Stomach (tissue), 9 donors: ENCODE data around the gene MKKS. TPM values are rescaled to one million over a fixed set of nuclear protein-coding genes. Genes with fewer than 3 reads are reported as not detected.

ENCODE experiments used
- DNase-seq, 2 donors: peaks; one replicate each; pipeline versions ENCODE4 v3.0.0 to v3.0.0-alpha.2; 2013 to 2019
- H3K27ac ChIP-seq, 5 donors: fragments of 200-600 bp in 4 of 5; sonication (generic) in 4 of 5; one replicate each; pipeline ENCODE4 v1.5.1; 2013 to 2019; ENCODE audit warnings: mild to moderate bottlenecking in 1 of 5, moderate library complexity in 1 of 5
- H3K27me3 ChIP-seq, 3 donors: fragments of 200-600 bp; sonication (generic); one replicate each; pipeline ENCODE4 v1.5.1; 2017 to 2019; ENCODE audit warnings: mixed run types in 1 of 3
- H3K36me3 ChIP-seq, 4 donors: fragments of 200-600 bp; sonication (generic); 1 replicate in 3 of 4; 2 replicates in 1 of 4; pipeline ENCODE4 v1.5.1; 2016 to 2019
- H3K4me1 ChIP-seq, 4 donors: fragments of 200-600 bp; sonication (generic); one replicate each; pipeline ENCODE4 v1.5.1; 2016 to 2019
- H3K4me3 ChIP-seq, 4 donors: fragments of 200-600 bp; sonication (generic) in 3 of 4; one replicate each; pipeline ENCODE4 v1.5.1; 2016 to 2019; ENCODE audit warnings: mild to moderate bottlenecking in 1 of 4
- H3K9me3 ChIP-seq, 4 donors: fragments of 200-600 bp; sonication (generic); one replicate each; pipeline ENCODE4 v1.5.1; 2016 to 2019
- EP300 ChIP-seq: sonication (generic); formaldehyde crosslinking; IDR thresholded peaks from one replicate; pipeline ENCODE4 v1.6.1; 2017; ENCODE audit warnings: antibody characterized with exemption
- POLR2A ChIP-seq, 4 donors: fragments of 450-650 bp; IDR thresholded peaks; one replicate each; pipeline ENCODE4 v1.6.1; 2016; ENCODE audit warnings: antibody characterized with exemption in 4 of 4, control low read depth in 2 of 4, mild to moderate bottlenecking in 1 of 4, moderate library complexity in 1 of 4
- POLR2AphosphoS5 ChIP-seq, 3 donors: sonication (generic); formaldehyde crosslinking; IDR thresholded peaks; one replicate each; pipeline ENCODE4 v1.6.1; 2016; ENCODE audit warnings: antibody characterized with exemption in 3 of 3
- WGBS, 5 donors: extraction: QIAGEN DNeasy Blood & Tissue Kit in 3 of 5; methylation state at CpG; one replicate each; pipeline versions ENCODE4 v1.1.5 to v1.1.7; 2013 to 2018; 5-methylcytosine and 5-hydroxymethylcytosine counted together
- intact Hi-C: fragments of 100-400 bp; cut with DNase I; formaldehyde crosslinking; loops from one replicate; pipeline ENCODE4 v1.15.1; 2023; ENCODE audit warnings: low total_unique reads
- polyA plus RNA-seq, 3 donors: library from polyadenylated mRNA; stranded (reverse); fragments of 200-250 nt; gene quantifications; one replicate each; pipeline ENCODE4 v1.2.3, GENCODE V29; 2013
- total RNA-seq, 5 donors: library from RNA; depleted of rRNA; stranded (reverse); fragments of >200 nt; gene quantifications; one replicate each; pipeline versions ENCODE4 v1.1.0 to v1.2.3, GENCODE V29; 2014 to 2016
- TF ChIP-seq, protein P1 (sequence below), 7 experiments: fragments of 450-650 bp in 4 of 7; fragments of 200-600 bp in 3 of 7; sonication (generic) in 3 of 7; IDR thresholded peaks; one replicate each; pipeline ENCODE4 v1.5.1; 2016 to 2019; ENCODE audit warnings: antibody characterized with exemption in 7 of 7, control low read depth in 2 of 7, mild to moderate bottlenecking in 1 of 7
- donor health status: healthy with polysubstance abuse.
- donor health status: Bipolar disorder and iron deficiency.
- donor health status: healthy.

The MKKS gene
- total and polyA plus RNA-seq, 8 donors = 6.1 to 18.6 (median 12.3) TPM

DNA sequence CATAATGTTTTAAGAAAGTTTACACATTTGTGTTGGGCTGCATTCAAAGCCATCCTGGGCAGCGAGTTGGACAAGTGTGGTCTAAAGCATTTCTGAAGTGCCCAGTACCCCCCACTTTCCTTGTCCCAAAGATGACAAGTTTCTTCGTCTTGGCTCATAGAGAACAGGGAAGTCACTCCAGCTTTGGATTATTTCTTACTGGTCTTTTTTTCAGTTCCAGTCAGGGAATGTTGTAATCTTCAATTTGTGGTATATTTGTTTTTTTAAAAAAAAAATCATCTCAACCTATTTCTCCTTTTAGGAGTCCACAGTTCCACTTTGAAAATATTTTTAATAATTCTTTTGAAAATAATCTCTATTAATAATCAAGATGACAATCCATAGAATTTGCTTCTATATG lies 35.0 kb upstream of the MKKS start:
- no peaks in the 10 kb centered on the region for H3K9me3 ChIP-seq
- peaks cover 4 to 53% (median 29%) of the 10 kb centered on the region in 4 donors for H3K4me1 ChIP-seq
- DNase-seq = no peak
- H3K36me3 ChIP-seq = no peaks in the 10 kb centered on the region
- no peaks in the 10 kb centered on the region for H3K27me3 ChIP-seq
- H3K4me3 ChIP-seq = no peak overlapping the region
- peak overlapping the region in 1 of 5 donors; percentile 10 for H3K27ac ChIP-seq
- intact Hi-C loops = no loop called here
- TF ChIP-seq, protein P1, sequence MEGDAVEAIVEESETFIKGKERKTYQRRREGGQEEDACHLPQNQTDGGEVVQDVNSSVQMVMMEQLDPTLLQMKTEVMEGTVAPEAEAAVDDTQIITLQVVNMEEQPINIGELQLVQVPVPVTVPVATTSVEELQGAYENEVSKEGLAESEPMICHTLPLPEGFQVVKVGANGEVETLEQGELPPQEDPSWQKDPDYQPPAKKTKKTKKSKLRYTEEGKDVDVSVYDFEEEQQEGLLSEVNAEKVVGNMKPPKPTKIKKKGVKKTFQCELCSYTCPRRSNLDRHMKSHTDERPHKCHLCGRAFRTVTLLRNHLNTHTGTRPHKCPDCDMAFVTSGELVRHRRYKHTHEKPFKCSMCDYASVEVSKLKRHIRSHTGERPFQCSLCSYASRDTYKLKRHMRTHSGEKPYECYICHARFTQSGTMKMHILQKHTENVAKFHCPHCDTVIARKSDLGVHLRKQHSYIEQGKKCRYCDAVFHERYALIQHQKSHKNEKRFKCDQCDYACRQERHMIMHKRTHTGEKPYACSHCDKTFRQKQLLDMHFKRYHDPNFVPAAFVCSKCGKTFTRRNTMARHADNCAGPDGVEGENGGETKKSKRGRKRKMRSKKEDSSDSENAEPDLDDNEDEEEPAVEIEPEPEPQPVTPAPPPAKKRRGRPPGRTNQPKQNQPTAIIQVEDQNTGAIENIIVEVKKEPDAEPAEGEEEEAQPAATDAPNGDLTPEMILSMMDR (IDR thresholded peaks at IDR 0.05) = no peak
- no peak for TF ChIP-seq EP300
- no peak for TF ChIP-seq POLR2A (IDR thresholded peaks at IDR 0.05)
- TF ChIP-seq POLR2AphosphoS5 (IDR thresholded peaks at IDR 0.05) = no peak
- WGBS, 5 donors = 77 to 87% (median 85%) methylated on average over 2 of the region's 2 CpGs

DNA sequence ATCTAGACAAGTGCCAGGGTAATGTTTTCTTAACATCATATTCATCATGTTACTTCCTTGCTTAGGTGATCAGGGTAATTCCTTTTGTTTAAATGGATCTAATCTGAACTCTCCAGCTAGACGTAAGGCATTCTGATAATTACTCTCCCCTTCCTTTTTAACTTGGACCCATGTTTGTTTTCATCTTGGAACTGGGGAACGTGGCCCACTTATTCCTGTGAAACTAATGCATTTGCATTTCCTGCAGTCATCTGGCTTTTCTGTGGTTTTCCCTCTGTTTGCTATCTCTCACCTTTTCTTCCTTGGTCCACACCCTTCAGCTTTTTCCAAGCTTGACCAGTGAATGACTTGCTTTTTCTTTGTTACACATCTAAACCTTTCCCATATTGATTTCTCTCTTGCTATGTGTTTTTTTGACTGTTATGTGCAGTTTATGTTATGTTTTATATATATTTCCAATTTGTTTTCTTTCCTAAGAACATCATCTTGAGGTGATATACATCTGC lies 34.4 kb upstream of the MKKS start:
- peaks cover 0 to 4% (median 0%) of the 10 kb centered on the region in 4 donors for H3K9me3 ChIP-seq
- TF ChIP-seq POLR2AphosphoS5 (IDR thresholded peaks at IDR 0.05) (no peak), POLR2A (IDR thresholded peaks at IDR 0.05) (no peak), EP300 (no peak)
- TF ChIP-seq, protein P1 (IDR thresholded peaks at IDR 0.05) = no peak
- H3K36me3 ChIP-seq = no peaks in the 10 kb centered on the region
- no peaks in the 10 kb centered on the region for H3K27me3 ChIP-seq
- intact Hi-C loops = no loop called here
- 20 to 38% (median 23%) methylated on average over 2 of the region's 2 CpGs for WGBS, 5 donors
- DNase-seq = no peak
- peaks cover 4 to 47% (median 29%) of the 10 kb centered on the region in 4 donors for H3K4me1 ChIP-seq
- H3K4me3 ChIP-seq = no peak overlapping the region
- H3K27ac ChIP-seq = peak overlapping the region in 3 of 5 donors; percentile 37 to 54 (median 43)

DNA sequence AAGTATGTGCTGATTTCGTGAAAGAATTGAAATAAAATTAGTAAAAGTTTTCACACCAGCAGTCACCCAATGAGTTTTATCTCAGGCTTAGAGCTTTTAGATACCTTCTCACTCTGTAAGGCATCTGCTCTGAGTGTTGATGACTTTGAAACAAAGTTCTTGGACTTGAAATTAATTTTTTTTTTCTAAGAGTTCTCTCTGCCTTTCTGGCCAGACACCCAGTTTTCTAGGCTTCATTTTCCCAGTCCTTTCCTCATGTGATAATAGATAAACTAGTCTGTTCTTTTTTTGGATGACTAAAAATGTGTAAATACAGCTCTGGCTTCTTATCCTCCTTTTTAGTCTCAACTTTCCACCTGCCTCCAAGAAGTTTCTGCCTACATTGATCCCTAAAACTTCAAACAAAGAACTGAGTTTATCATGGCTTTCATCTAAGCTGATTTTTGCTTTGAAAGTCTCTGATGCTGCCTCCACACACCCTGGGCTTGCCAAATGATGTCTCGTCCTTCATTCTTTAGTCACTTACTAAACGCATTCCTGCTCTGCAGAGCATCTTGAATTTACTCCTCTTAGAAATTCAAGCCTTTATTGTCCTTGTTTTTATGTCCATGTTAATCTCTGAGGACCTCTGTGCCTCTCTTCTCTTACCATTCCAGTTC lies 33.8 kb upstream of the MKKS start:
- intact Hi-C loops = no loop called here
- TF ChIP-seq EP300 = no peak
- TF ChIP-seq, protein P1 (IDR thresholded peaks at IDR 0.05) = no peak
- TF ChIP-seq POLR2AphosphoS5 (IDR thresholded peaks at IDR 0.05) = no peak
- no peak for TF ChIP-seq POLR2A (IDR thresholded peaks at IDR 0.05)
- Histone ChIP-seq H3K36me3 (no peaks in the 10 kb centered on the region), H3K9me3 (peaks cover 0 to 9% (median 0%) of the 10 kb centered on the region in 4 donors), H3K4me1 (peaks cover 4 to 43% (median 29%) of the 10 kb centered on the region in 4 donors), H3K4me3 (no peak overlapping the region), H3K27me3 (no peaks in the 10 kb centered on the region), H3K27ac (peak overlapping the region in 3 of 5 donors; percentile 37 to 54 (median 43))
- WGBS, 5 donors = 40 to 67% (median 55%) methylated on average over 3 of the region's 3 CpGs
- no peak for DNase-seq

DNA sequence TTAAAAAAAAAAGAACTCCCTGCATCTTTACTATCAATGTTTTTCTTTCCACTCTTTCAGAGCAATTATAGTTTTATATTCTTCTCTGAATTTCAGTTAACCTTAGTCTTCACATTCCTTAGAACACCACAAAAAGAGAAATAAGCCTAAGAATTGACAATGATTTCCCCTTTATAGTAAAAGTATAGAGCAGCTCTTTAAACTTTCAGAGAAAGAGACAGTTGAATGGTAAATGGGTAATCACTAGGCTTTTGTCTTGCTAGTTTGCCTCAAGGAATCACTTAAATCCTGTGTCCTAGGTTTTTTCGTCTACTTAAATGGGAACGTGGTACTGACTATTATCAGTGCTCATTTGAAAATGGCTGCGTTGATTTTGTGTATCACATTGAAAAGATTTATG lies 32.8 kb upstream of the MKKS start:
- no peaks in the 10 kb centered on the region for H3K27me3 ChIP-seq
- peak overlapping the region in 3 of 5 donors; percentile 34 to 43 (median 35) for H3K27ac ChIP-seq
- intact Hi-C loops = no loop called here
- H3K36me3 ChIP-seq = no peaks in the 10 kb centered on the region
- peaks cover 4 to 41% (median 29%) of the 10 kb centered on the region in 4 donors for H3K4me1 ChIP-seq
- no peak overlapping the region for H3K4me3 ChIP-seq
- TF ChIP-seq POLR2A (IDR thresholded peaks at IDR 0.05) = no peak
- TF ChIP-seq EP300 = no peak
- TF ChIP-seq, protein P1 (IDR thresholded peaks at IDR 0.05) = no peak
- TF ChIP-seq POLR2AphosphoS5 (IDR thresholded peaks at IDR 0.05) = no peak
- DNase-seq = no peak
- peaks cover 0 to 9% (median 0%) of the 10 kb centered on the region in 4 donors for H3K9me3 ChIP-seq
- WGBS, 5 donors = 62 to 71% (median 66%) methylated on average over 3 of the region's 3 CpGs
